WI38 (cell line): ENCODE results near the gene KHDC1.
"Not testable (repeated sequence)": the region's sequence is repeated elsewhere in the genome, so short reads cannot be mapped to it uniquely, and the experiment has no call there.

Experiments used
- H3K4me3 ChIP-seq: 2 replicates; pipeline ENCODE4 v1.5.1; 2011; ENCODE audit warnings: low read depth, mild to moderate bottlenecking, control low read depth, low read length
- CTCF ChIP-seq: IDR thresholded peaks from 2 replicates; pipeline ENCODE4 v1.5.1; 2012; ENCODE audit warnings: low read depth, mild to moderate bottlenecking, control low read depth, low read length

KHDC1 gene

GRCh38 chr6:73240730-73241129, 22.3 kb downstream of the KHDC1 start:
- no peak overlapping the region for H3K4me3 ChIP-seq
- no peak for TF ChIP-seq CTCF

- no peak for TF ChIP-seq CTCF
These were observed 26.7 kb downstream of the KHDC1 start for GRCh38 chr6:73236144-73236750.

GRCh38 chr6:73234733-73235132, 28.3 kb downstream of the KHDC1 start:
- no peak for TF ChIP-seq CTCF
- H3K4me3 ChIP-seq: no peak overlapping the region

More at GRCh38 chr6:73236144-73236750, 26.7 kb downstream of the KHDC1 start:
- no peak overlapping the region for H3K4me3 ChIP-seq

- H3K4me3 ChIP-seq: not testable (repeated sequence)
These were observed 29.0 kb downstream of the KHDC1 start for GRCh38 chr6:73233971-73234370.

- no peak overlapping the region for H3K4me3 ChIP-seq
- no peak for TF ChIP-seq CTCF
These were observed 29.9 kb downstream of the KHDC1 start for GRCh38 chr6:73233048-73233447.

GRCh38 chr6:73231986-73232391, 31.0 kb downstream of the KHDC1 start:
- no peak overlapping the region for H3K4me3 ChIP-seq
- TF ChIP-seq CTCF: no peak

GRCh38 chr6:73227606-73228255, 35.3 kb downstream of the KHDC1 start:
- no peak overlapping the region for H3K4me3 ChIP-seq
- TF ChIP-seq CTCF: no peak

GRCh38 chr6:73225396-73225795, 37.6 kb downstream of the KHDC1 start, which contains the start of gene KHDC1L:
Gene KHDC1L (minus strand): TSS chr6:73225496. CDS start chr6:73225408, 88 bp downstream.
- H3K4me3 ChIP-seq: no peak within 1 kb of the TSS
- TF ChIP-seq CTCF: no peak
